H1 (cell line): Measurements from ENCODE around the gene NINJ2. TPM values are rescaled to one million over a fixed set of nuclear protein-coding genes. Genes with fewer than 3 reads are reported as not detected.

Experiments used
- RAD21 ChIP-seq, 2 experiments: IDR thresholded peaks in 1 of 2; conservative IDR thresholded peaks in 1 of 2; 2 replicates each; pipeline ENCODE4 v1.6.1; 2011; ENCODE audit warnings: low read depth in 2 of 2, low read length in 2 of 2, improper control_type of control experiment in 1 of 2, inconsistent platforms in 1 of 2, mild to moderate bottlenecking in 1 of 2, moderate library complexity in 1 of 2
- polyA plus RNA-seq, 7 experiments: library from polyadenylated mRNA; depleted of rRNA in 3 of 7; stranded (reverse) in 5 of 7; unstranded in 2 of 7; fragments of >200 nt in 5 of 7; fragments of 200-250 nt in 2 of 7; gene quantifications; 1 replicate in 5 of 7; 2 replicates in 1 of 7; 4 replicates in 1 of 7; pipeline versions ENCODE4 v1.2.1 to v1.2.3, GENCODE V29; 2011 to 2013; ENCODE audit warnings: missing spikeins in 2 of 7, mixed read lengths in 2 of 7
- total RNA-seq: library from RNA; stranded (reverse); fragmentation: NEBNext Ultra II Directional; extraction: Animal tissue kit (Norgen Biotek cat#: 25700); gene quantifications from 2 replicates; pipeline ENCODE4 v1.2.1, GENCODE V29; 2021
- TF ChIP-seq, protein P1 (sequence below): fragments of 300-600 bp; sonication (generic); IDR thresholded peaks from 2 replicates; pipeline ENCODE4 v1.7.1; 2012; ENCODE audit warnings: low read length, moderate library complexity, mild to moderate bottlenecking, inconsistent platforms; ENCODE audit not compliant: insufficient replicate concordance
- TF ChIP-seq, protein P2 (sequence below), 3 experiments: IDR thresholded peaks; 1 replicate in 2 of 3; 2 replicates in 1 of 3; pipeline versions ENCODE4 v1.5.1 to v1.6.1; 2011; ENCODE audit warnings: low read length in 3 of 3, mild to moderate bottlenecking in 3 of 3, inconsistent platforms in 2 of 3, low read depth in 1 of 3, moderate library complexity in 1 of 3; ENCODE audit not compliant: insufficient read depth in 1 of 3; ENCODE audit errors: control extremely low read depth in 1 of 3

The NINJ2 gene
- total and polyA plus RNA-seq, 2 of the 8 experiments (the other 6 are each of a cell fraction or from before 2014, with no cell fraction given): 1.4 TPM; not detected in 1

DNA sequence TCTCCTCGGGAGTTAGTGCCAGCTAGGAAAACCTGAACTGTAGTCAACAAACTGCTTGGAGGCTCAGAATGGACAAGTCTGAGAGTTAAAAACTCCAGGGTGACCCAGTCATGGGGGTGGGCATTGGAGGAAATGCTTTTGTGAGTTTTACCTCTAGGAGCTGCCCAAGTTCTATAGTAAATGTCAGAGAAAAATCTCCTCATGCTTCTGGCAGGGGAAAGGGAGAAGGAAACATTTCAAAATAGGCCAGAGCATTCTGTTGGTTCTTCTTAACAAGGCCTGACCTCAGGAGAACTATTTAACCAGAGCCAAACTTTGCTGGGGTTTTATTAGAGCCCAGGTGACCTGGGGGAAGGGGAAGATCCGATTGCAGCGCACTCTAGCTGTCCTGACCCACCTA, 12.3 kb downstream of the NINJ2 start (continued):
- TF ChIP-seq, protein P1, sequence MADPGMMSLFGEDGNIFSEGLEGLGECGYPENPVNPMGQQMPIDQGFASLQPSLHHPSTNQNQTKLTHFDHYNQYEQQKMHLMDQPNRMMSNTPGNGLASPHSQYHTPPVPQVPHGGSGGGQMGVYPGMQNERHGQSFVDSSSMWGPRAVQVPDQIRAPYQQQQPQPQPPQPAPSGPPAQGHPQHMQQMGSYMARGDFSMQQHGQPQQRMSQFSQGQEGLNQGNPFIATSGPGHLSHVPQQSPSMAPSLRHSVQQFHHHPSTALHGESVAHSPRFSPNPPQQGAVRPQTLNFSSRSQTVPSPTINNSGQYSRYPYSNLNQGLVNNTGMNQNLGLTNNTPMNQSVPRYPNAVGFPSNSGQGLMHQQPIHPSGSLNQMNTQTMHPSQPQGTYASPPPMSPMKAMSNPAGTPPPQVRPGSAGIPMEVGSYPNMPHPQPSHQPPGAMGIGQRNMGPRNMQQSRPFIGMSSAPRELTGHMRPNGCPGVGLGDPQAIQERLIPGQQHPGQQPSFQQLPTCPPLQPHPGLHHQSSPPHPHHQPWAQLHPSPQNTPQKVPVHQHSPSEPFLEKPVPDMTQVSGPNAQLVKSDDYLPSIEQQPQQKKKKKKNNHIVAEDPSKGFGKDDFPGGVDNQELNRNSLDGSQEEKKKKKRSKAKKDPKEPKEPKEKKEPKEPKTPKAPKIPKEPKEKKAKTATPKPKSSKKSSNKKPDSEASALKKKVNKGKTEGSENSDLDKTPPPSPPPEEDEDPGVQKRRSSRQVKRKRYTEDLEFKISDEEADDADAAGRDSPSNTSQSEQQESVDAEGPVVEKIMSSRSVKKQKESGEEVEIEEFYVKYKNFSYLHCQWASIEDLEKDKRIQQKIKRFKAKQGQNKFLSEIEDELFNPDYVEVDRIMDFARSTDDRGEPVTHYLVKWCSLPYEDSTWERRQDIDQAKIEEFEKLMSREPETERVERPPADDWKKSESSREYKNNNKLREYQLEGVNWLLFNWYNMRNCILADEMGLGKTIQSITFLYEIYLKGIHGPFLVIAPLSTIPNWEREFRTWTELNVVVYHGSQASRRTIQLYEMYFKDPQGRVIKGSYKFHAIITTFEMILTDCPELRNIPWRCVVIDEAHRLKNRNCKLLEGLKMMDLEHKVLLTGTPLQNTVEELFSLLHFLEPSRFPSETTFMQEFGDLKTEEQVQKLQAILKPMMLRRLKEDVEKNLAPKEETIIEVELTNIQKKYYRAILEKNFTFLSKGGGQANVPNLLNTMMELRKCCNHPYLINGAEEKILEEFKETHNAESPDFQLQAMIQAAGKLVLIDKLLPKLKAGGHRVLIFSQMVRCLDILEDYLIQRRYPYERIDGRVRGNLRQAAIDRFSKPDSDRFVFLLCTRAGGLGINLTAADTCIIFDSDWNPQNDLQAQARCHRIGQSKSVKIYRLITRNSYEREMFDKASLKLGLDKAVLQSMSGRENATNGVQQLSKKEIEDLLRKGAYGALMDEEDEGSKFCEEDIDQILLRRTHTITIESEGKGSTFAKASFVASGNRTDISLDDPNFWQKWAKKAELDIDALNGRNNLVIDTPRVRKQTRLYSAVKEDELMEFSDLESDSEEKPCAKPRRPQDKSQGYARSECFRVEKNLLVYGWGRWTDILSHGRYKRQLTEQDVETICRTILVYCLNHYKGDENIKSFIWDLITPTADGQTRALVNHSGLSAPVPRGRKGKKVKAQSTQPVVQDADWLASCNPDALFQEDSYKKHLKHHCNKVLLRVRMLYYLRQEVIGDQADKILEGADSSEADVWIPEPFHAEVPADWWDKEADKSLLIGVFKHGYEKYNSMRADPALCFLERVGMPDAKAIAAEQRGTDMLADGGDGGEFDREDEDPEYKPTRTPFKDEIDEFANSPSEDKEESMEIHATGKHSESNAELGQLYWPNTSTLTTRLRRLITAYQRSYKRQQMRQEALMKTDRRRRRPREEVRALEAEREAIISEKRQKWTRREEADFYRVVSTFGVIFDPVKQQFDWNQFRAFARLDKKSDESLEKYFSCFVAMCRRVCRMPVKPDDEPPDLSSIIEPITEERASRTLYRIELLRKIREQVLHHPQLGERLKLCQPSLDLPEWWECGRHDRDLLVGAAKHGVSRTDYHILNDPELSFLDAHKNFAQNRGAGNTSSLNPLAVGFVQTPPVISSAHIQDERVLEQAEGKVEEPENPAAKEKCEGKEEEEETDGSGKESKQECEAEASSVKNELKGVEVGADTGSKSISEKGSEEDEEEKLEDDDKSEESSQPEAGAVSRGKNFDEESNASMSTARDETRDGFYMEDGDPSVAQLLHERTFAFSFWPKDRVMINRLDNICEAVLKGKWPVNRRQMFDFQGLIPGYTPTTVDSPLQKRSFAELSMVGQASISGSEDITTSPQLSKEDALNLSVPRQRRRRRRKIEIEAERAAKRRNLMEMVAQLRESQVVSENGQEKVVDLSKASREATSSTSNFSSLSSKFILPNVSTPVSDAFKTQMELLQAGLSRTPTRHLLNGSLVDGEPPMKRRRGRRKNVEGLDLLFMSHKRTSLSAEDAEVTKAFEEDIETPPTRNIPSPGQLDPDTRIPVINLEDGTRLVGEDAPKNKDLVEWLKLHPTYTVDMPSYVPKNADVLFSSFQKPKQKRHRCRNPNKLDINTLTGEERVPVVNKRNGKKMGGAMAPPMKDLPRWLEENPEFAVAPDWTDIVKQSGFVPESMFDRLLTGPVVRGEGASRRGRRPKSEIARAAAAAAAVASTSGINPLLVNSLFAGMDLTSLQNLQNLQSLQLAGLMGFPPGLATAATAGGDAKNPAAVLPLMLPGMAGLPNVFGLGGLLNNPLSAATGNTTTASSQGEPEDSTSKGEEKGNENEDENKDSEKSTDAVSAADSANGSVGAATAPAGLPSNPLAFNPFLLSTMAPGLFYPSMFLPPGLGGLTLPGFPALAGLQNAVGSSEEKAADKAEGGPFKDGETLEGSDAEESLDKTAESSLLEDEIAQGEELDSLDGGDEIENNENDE: no peak
- TF ChIP-seq RAD21 (IDR thresholded peaks at IDR 0.05 in 1 of 2, conservative IDR thresholded peaks at IDR 0.05 in 1 of 2; ENCODE audit: low read depth in 2 of 2, low read length in 2 of 2): peak; percentile 36 to 60
- TF ChIP-seq, protein P2, sequence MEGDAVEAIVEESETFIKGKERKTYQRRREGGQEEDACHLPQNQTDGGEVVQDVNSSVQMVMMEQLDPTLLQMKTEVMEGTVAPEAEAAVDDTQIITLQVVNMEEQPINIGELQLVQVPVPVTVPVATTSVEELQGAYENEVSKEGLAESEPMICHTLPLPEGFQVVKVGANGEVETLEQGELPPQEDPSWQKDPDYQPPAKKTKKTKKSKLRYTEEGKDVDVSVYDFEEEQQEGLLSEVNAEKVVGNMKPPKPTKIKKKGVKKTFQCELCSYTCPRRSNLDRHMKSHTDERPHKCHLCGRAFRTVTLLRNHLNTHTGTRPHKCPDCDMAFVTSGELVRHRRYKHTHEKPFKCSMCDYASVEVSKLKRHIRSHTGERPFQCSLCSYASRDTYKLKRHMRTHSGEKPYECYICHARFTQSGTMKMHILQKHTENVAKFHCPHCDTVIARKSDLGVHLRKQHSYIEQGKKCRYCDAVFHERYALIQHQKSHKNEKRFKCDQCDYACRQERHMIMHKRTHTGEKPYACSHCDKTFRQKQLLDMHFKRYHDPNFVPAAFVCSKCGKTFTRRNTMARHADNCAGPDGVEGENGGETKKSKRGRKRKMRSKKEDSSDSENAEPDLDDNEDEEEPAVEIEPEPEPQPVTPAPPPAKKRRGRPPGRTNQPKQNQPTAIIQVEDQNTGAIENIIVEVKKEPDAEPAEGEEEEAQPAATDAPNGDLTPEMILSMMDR (IDR thresholded peaks at IDR 0.05; ENCODE audit: control extremely low read depth in 1 of 3, insufficient read depth in 1 of 3, low read depth in 1 of 3, low read length in 3 of 3): 0 out of 4 replicates have a peak, but pooled peaks of 1 of the 3 experiments have one; percentile 3
